Ovary (tissue), 3 donors: Measurements from ENCODE around the gene ALDH2.

Experiments
- EP300 ChIP-seq: sonication (generic); formaldehyde crosslinking; IDR thresholded peaks from one replicate; pipeline ENCODE4 v1.6.1; 2017; ENCODE audit warnings: antibody characterized with exemption
- POLR2A ChIP-seq: fragments of 450-650 bp; IDR thresholded peaks from one replicate; pipeline ENCODE4 v1.6.1; 2017; ENCODE audit warnings: antibody characterized with exemption, mild to moderate bottlenecking, moderate library complexity
- TF ChIP-seq, protein P1 (sequence below), 3 donors: fragments of 450-650 bp in 2 of 3; fragments of 200-600 bp in 1 of 3; IDR thresholded peaks; one replicate each; pipeline versions ENCODE4 v1.5.1 to v1.8.0; 2016 to 2022; ENCODE audit warnings: antibody characterized with exemption in 3 of 3, mild to moderate bottlenecking in 1 of 3
- donor health status: DM: no; HTN: no; CAD: no.

DNA sequence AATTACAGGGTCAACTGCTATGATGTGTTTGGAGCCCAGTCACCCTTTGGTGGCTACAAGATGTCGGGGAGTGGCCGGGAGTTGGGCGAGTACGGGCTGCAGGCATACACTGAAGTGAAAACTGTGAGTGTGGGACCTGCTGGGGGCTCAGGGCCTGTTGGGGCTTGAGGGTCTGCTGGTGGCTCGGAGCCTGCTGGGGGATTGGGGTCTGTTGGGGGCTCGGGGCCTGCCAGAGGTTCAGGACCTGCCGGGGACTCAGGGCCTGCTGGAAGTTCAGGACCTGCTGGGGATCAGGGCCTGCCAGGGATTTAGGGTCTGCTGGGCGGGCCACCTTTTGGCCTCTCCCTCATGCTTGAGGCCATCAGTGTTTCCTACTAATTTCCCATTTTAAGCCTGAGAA lies 37.1 kb downstream of the ALDH2 start:
- TF ChIP-seq POLR2A = no peak
- TF ChIP-seq, protein P1, sequence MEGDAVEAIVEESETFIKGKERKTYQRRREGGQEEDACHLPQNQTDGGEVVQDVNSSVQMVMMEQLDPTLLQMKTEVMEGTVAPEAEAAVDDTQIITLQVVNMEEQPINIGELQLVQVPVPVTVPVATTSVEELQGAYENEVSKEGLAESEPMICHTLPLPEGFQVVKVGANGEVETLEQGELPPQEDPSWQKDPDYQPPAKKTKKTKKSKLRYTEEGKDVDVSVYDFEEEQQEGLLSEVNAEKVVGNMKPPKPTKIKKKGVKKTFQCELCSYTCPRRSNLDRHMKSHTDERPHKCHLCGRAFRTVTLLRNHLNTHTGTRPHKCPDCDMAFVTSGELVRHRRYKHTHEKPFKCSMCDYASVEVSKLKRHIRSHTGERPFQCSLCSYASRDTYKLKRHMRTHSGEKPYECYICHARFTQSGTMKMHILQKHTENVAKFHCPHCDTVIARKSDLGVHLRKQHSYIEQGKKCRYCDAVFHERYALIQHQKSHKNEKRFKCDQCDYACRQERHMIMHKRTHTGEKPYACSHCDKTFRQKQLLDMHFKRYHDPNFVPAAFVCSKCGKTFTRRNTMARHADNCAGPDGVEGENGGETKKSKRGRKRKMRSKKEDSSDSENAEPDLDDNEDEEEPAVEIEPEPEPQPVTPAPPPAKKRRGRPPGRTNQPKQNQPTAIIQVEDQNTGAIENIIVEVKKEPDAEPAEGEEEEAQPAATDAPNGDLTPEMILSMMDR (IDR thresholded peaks at IDR 0.05) = no peak
- TF ChIP-seq EP300 = no peak
